HG02981 (cell line): ENCODE data around the gene CD58.
A peak's percentile ranks its signal among the peaks of the same experiment; 100 is the strongest.

Experiments
- ATAC-seq: cut with Tn5 transposase; IDR thresholded peaks from one replicate; pipeline ENCODE4 v1.9.1; 2021; ENCODE audit warnings: mild to moderate bottlenecking, moderate library complexity; ENCODE audit not compliant: unreplicated experiment

Gene CD58

DNA sequence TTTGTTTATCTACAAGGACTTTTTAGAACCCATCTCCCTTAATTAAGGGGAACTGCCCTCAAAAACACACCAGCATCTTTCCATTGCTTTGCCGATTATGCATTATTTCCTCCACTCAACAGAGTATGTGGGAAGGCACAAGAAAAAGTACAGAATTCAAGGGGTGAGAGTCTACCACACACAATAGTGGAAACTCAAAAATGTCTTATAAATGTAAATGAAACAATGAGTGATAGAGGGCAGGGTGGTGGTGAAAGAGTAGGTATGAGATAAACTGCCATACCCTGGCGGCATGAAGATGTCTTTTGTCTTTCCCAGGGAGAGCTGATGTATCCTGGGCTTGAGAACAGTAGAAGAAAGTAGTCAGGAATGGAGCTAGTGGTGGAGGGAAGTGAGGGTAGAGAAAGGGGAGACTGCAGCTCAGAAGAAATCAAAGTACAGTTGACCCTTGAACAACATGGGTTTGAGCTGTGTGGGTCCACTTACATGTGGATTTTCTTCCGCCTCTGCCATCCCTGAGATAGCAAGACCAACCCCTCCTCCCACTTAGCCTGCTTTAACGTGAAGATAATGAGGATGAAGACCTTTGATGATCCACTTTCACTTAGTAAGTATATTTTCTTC lies 24.4 kb downstream of the CD58 start:
- no peak for ATAC-seq

DNA sequence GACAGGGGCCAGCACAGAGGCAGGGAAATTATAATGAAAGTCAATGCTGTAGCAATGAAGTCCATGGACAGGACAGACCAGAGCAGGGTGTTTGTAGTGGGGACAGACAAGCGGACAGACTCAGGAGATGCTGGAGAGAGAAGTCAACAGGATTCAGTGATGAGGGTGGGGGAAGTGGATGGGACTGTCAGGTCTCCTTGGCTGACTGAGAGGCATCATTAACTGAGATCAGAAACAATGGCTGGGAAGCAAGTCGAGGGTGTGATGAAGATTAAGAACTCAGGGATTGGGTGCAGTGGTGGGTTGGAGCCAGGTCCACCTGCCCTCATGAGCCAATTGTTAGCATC lies 25.5 kb downstream of the CD58 start:
- ATAC-seq: peak; percentile 6

DNA sequence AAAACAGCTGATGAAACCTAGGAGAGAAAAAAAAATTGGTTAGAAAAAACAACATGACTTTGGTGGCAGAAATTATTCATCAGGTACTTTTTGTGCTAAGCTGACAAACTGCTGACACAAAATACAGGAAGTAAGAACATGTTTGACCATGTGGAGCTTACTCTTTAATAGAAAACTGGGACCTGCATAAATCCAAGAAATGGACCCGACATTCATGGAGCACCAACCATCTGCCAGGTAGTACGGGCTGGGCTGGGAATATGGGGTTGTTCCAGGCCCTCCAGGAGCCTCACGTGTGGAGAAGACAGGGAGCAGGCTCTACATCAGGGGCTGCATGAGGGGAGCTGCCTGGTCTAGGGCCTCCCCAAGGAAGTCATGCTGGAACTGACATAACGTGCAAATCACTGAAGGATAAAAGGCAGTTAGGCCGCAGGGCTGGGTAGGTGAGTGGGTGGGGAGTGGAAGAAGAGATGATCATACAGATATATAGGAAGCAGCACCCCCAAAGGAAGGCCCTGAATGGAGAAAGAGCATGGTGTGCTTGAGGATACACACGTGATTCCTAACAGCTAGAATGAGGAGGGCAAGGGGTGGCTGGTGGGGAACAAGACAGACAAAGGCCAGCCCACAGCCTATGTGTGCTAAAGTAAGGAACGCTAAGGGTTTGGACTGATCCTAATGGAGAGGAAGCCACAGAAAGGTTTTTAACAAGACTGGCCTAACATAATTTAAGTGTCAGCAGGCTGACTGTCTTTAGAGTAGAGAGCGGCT lies 26.1 kb downstream of the CD58 start:
- peak; percentile 53 for ATAC-seq

DNA sequence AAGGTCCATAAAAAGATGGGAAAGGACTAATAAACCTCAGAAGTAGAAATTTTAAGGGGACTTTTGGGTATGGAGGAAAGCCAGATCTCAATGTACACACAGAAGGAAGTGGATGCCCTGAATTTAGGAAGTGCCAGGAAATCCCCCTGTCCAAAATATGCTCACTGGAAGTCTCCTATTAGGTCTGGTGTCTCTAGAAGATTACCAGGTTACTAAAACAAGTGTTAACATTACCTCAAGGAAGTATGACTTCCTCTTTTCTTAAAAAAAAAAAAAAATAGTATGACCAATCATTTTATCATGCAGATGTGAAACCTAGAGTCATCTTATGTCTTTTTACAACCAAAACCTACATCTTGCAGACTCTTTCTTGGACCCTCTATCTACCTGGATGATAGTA lies 30.7 kb downstream of the CD58 start:
- ATAC-seq: peak; percentile 42

DNA sequence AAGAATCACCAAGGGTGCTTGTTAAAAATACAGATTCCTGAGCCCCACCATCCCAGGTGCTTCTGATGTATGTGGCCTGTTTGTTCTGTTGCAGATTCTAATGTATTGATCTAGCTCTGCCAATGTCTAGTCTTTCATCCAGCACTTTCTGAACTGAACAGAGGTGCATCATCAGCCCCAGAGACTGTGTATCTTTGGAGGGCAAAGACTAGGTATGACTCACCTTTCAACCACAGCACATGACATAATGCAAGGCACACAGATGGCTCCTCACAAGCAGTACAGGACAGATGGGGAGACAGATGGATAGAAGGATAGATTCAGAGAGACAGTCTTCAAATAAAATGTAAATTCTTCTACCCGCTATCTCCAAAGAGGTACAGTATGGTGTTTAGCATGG lies 32.3 kb downstream of the CD58 start:
- peak; percentile 80 for ATAC-seq

DNA sequence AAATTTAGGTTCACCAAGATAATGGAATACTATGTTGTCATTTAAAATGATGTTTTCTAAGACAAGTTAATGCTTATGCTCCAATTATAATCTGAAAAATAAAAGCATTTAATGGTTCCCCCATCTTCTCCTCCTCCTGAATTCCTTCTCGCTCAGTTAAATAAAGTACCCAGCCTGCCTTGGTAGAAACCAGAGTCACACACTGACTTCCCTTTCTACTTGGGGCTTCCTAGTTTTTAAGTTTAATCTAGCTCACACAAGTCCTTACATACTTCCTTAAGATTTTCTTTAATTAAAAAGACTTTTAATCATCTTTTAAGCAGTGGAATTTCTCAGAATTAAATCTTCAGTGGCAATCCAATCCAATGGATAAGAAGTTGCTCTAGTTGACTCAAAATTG lies 32.9 kb downstream of the CD58 start:
- ATAC-seq: no peak

DNA sequence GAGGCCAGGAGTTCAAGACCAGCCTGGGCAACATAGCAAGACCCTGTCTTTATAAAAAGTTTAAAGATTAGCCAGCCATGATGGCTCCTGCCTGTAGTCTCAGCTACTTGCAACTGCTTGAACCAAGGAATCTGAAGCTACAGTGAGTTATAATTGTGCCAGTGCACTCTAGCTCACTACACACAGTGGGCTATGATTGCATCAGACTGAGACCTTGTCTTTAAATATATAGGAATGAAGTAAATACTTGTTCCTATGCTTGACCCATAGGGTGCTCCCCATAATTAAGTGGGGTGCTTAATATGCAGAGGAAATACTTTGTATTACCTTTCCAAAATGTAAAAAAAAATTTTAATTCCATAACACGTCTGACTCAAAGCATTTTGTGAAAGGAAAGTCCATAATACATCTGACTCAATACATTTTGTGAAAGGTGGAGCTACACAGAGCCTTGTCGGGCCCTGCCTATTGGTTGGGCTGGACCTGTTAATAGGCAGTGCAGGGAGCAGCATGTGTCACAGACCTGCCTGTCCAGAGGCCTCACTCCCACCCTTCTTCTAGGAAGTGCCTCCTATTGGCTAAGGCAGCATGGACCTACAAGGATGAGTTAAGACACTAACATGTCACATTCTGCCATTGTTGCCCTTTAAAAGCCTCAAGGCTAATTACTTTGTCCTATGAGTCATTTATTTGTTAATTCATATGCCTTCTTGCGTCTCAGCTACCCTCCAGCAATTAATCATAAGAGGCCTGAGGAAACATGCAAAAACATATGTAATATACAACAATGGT lies 33.6 kb downstream of the CD58 start:
- no peak for ATAC-seq

DNA sequence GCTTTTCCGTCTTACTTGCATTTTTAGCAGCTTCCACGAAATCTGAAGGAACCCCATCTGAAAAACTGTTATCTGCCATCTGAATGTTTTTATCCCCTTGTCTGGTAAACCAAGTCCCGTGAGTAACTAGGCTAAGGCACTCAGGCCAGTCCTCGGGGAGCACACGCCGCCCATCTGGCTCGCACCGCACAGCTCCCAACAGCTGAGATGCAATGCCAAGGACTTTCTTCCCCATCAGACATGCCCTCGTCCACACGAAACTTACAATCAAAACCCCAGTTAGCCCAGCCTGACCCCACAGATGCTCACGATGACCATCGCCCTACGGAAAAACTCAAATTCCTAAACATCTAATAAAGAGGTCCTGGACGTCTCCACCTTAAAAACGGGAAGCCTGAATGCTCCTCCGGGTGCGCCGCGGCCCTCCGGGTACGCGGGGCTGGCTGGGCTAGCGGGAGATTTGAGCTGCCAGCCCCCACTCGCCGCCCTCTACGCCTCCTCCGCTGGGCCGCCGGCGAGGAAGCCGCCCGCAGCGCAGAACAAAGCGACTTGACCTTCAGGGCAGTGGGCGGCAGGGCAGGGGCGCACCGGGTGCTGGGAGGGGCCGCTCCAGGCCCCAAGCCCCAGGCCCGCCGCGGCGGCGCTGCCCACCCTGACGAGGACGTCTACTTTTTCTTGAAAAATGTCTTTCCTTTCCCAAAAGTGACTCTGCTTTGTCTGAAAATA lies 36.6 kb downstream of the CD58 start:
- no peak for ATAC-seq

DNA sequence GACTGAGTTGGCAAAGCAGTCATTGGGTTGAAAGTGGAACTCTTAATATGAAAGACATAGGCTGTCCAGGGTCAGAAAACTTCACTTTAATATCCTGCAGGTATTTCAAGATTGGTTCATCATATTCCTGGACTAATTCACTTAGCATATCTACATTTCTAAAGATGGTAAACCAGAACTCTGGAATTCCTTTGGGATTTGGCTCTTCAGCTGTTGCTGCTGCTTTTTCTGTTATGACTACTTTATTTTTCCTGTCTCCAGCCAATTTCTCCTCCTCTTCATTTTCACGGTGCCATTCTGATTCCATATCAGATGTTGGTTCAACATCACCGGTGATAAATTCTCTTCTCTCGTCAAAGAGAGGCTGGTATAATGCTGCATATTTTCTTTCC lies 37.4 kb downstream of the CD58 start:
- ATAC-seq: no peak

DNA sequence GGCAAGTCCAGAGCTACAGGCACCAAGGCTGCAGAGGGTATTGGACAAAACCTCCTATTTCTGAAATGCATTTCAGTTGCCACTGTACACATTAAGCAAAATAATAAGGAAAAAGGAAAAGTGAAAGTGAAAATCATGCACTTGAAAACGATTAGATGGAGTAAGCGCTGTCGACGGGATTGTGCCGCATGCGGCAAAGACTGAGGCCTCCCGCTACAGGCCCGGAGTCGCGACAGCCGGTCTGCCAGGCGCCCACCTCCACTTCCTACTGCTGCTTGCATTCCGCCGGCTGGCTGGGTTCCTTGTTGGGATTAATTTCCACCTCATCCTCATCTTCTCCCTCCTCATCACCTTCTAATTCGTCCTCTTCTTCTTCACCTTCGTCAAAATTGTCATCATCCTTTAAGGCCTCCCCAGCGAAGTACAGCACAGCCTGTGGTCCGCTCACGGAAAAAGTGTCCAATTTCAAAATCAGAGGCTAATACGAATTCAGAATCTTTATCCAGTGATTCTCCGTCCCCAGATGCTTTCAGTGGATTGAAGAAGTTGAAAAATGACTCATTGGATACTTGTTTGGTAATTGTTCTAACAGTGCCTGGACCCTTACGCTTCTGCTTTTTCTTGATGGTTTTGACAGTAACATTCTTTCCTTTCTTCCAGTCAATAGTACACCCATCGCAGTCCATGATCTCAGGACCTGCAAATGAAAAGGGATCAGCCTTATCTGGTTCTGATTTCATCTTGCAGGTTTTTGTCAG lies 38.0 kb downstream of the CD58 start:
- ATAC-seq: no peak

DNA sequence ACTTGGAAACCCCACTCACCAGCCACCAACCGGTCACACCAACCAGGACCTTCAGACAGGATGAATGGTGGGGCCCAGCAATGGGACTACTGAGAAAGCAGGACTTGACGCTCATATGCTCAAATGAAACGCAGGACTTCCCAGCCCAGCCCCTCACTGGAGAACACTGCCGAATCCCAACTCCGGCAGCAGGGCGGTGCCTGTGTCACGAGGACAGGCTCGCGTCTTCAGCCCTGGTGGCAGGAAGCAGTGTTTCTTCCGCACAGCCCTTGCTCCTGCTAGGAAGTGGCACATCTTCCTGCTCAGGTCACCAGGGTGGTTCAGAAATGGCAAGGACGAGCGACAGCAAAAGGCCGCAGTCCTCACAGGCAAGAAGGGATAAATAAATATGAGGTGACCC lies 38.9 kb downstream of the CD58 start:
- ATAC-seq: no peak

DNA sequence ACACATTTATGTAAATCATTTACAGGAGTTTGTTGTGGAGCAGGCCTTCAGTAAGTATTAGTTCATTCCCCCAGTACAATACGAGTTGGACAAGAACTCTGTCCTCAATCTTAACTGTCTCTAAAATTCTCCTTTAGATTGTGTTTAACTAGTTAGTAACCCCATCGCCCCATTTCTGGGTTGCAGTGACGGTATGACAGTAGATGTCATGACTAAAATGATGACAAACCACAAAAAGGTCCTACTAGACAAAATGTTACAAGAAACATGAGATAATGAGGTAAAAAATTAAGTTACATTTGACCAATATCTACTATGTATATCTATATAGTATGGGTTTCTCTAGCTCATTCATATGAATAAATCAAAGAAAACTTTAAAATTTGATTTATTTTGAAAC lies 41.1 kb downstream of the CD58 start:
- ATAC-seq: no peak

DNA sequence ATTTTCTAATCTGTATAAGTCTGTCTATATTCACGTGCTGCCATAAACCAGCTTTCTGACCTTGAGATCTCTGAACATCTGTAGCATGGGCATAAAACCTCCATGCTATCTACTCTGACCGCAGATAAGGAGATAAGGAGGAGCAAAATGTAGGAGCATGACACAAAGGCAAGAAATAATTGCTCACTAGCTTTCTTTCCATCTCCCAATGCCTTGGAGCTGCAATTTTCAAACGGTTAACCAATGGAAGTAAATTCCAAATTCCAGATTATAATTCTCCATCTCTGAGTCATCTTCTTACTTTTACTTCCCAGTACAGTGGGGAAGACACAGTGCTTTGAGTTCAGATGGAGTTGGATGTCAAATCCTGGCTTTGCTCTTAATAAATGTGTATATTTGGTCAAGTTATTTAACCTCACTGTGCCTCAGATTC lies 41.6 kb downstream of the CD58 start:
- ATAC-seq: no peak

DNA sequence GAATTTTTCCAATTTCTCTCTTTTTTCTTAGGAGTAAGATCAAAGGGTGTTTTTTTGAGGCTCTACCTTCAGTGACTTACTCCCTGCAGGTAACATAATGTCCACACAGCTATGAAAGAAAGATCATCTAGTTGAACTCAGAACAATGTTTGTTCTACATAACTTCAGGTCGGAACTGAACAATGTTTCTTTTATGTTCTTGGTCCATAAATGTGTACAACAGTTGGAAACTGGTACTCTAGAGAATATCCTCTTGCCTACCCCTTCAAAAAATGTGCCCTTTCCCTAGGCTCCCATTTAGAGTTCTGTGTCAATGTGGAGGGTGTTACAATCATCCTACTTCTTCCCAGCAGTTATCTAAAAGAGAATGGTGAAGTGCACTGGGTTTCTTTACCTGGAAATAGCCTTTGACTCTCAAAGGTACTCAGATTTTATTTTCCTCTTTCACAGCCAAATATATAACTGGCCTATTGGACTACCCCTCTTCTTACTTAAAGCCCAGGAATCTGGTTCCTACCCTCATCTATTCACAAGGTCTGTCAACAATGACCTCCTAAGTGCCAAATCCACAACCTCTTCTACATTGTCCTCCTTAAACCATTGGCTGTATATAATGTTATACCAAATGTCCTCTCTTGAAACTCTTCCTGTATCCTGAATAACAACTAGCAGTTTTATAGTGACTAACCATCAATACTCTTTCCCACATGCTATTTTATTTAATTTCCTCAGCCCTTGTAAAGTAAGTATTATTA lies 42.3 kb downstream of the CD58 start:
- no peak for ATAC-seq

DNA sequence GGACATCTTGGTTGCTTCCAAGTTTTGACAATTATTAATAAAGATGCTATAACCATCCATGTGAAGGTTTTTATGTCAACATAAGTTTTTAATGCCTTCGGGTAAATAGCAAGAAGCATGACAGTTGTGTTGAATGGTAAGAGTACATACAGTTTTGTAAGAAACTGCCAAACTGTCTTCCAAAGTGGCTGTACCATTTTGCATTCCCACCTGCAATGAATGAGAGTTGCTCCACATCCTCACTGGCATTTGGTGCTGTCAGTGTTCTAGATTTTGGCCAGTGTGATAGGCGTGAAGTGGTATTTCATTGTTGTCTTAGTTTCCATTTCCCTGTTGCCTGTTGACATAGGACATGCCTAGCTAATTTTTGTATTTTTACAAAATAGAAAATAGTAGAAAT lies 45.4 kb downstream of the CD58 start:
- no peak for ATAC-seq

DNA sequence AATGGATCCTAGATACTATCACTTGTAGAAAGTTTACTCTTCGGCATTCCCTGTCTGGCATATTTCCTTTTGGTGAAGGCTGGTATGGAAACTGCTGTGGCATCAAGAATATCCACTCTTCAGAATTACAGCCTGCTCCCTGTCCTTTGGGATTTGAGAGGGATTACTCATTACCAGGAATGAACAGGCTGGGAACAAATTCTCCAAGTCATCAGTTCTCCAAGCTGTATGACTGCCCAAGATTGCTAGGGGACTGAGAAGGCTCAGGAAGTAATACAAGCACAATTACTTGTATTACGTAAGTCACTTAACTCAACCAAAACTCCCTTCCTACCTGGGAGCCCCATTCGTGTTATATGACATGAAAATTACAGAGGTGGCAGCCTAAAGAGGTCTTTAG lies 49.6 kb downstream of the CD58 start:
- no peak for ATAC-seq

DNA sequence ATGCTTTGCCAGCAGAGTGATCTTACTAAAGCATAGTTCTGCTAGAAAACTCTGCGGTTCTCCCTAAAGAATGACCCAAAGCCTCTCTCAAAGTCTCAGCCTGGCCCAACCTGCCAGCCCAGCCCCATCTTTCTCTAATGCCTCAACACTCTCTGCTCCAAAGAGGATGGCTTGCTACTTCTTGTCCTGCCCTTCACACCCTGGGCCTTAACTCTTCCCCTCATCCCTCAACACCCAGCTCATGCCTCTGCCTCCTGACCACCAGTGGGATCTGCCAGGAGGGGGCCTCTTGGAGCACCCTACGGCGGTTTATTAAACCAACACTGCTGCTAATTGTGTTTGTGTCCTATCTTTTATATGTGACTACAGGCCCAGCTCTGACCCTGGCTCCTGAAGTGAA lies 52.4 kb downstream of the CD58 start:
- ATAC-seq: no peak

DNA sequence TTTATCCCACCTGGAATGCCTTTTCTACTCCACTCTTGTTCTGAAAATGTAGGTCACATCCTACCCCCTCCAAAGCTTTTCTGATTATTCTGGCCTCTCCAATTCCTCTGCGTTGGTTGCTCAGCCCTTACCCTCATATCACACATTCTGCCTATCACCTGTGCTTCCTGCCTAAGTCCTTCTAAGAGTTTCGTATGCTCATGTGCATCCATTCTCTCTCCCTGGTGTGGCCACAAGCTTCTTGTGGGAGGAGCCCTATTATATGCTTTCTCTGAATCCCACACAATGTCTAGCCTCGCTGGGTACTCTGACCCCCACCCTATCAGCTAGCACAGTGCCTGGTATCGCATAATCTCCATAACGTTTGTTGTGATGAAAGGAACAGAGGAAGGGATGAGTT lies 54.2 kb downstream of the CD58 start:
- ATAC-seq: no peak

DNA sequence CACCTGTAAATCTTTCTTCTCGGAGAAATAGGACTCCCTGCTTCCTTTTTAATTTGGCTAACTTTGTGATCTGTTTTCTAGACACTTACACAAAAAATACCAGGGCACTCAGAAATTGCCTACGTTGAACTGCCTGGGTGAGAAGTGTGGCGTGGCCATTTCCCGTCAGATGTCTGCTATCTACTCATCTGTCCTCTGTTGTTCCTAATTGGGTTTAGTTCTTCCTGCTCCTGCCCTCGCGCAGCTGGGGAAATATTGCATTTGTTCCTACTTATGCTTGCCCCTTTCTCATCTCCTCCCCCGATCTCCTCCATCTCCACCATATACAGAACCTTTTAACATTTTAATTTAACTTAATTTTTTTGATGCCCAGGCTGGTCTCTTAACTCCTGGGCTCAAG lies 55.1 kb downstream of the CD58 start:
- no peak for ATAC-seq
